ENCODE measurements around the gene CEP131. TPM values are rescaled to one million over a fixed set of nuclear protein-coding genes. Genes with fewer than 3 reads are reported as not detected.
"Not testable (repeated sequence)": the region's sequence is repeated elsewhere in the genome, so short reads cannot be mapped to it uniquely, and the experiment has no call there.

Gene CEP131
- total RNA-seq, 1 donor from 2014 or later = 15.9 TPM

DNA sequence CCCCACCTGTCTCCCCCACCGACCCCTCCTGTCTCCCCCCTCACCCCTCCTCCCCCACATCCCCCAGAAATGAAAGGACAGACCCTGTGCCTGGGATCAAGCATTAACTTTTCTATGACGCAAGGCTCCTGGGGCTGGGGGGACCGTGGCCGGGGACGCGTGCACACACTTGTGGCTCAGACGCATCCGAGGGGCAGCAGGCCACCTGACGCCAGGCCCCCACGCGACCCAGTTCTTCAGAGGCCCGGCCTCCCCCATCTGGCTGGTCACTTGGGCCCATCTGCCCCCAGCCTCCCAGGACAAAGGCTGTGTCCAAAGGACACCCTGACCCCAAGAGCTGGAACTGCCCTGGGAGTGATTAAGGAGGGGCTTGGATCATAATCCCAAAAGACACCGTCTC lies 71.5 kb downstream of the CEP131 start:
- ChIA-PET POLR2A (interaction anchor here (0.6 kb wide), 1 partner anchor 68 kb away, joined by 3 read pairs; no protein-coding TSS in a partner anchor), CTCF (no interaction called here)
- Mint-ChIP-seq H3K4me3 (no peak overlapping the region), H3K27ac (no peak overlapping the region), H3K9me3 (no peaks in the 10 kb centered on the region), H3K36me3 (ENCODE audit: low read depth) (no peaks in the 10 kb centered on the region), H3K27me3 (peaks cover 11% of the 10 kb centered on the region), H3K4me1 (peaks cover 7% of the 10 kb centered on the region)
- TF ChIP-seq CTCF (IDR thresholded peaks at IDR 0.05) = no peak
- no peak for ATAC-seq (ENCODE audit: low read depth)
- no peak for DNase-seq
- intact Hi-C loops (cut with micrococcal nuclease) = loop anchor here (10.0 kb wide), 1 partner anchor 74 kb away; the partner anchor contains the start of gene CEP131

DNA sequence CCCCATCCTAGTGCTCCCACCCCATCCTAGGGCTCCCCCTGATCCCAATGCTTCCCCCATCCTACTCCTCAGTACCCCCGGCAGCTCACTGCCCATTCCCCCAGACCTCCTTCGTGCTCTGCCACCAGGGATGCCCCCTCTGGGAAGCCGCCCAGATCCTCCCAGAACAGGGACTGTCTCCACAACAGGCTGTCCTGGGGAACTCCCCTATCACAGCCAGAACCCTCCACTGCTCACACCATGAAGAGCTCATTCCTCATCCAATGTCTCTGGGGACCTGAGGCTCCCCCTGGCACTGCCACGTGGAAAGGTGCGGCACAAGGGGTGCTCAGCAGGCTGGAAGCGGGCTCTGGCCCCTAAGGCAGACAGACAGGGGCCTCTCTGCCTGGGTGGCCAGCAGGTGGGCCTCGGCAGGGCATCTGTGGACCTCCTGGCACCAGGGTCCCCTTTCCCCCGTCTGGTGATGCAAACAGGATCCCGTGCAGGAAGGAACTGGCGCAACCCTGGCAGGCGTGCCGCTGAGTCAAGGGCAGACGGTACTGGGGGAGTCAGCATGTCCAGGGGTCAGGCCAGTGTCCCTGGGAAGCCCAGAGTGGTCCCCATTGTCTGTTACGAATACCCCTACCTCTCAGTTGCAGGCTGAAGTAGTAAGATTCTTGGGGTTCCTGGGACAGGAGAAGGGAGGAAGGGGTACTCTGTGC lies 72.2 kb downstream of the CEP131 start:
- Mint-ChIP-seq H3K9me3 (no peaks in the 10 kb centered on the region), H3K27ac (no peak overlapping the region), H3K36me3 (ENCODE audit: low read depth) (no peaks in the 10 kb centered on the region), H3K4me1 (peaks cover 7% of the 10 kb centered on the region), H3K4me3 (no peak overlapping the region), H3K27me3 (peaks cover 11% of the 10 kb centered on the region)
- CTCF ChIA-PET = no interaction called here
- intact Hi-C loops (cut with micrococcal nuclease) = loop anchor here (10.0 kb wide), 1 partner anchor 74 kb away; the partner anchor contains the start of gene CEP131
- ATAC-seq (ENCODE audit: low read depth) = no peak
- TF ChIP-seq CTCF (IDR thresholded peaks at IDR 0.05) = no peak
- POLR2A ChIA-PET = no interaction called here
- DNase-seq = no peak

DNA sequence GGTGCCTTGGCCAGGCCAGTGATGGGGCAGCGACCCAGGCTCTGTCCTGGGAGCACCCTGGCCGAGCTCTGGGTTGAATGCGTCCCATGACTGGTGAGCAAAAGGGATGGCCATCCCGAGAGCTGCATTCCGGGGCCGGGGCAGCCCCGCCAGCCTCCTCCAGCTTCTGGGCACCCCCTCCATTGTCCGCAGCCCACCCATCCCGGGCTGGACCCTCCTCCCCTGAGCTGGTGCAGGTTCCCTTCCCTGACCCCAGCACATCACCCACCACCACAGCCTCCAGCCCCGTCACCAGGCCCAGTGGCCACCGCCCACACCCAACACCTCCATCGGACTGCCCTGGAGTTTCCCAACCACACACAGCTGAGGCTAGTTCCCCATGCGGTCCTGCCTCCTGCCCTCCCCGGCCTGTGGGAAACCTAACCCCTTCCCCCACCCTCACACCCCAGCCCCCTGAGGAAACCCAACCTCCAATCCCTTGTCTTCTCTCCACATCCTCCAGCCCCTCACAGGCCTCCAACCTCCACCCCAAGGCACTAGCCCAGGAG lies 73.7 kb downstream of the CEP131 start:
- Mint-ChIP-seq H3K27me3 (peaks cover 11% of the 10 kb centered on the region), H3K9me3 (no peaks in the 10 kb centered on the region), H3K4me3 (no peak overlapping the region), H3K4me1 (peaks cover 7% of the 10 kb centered on the region), H3K27ac (no peak overlapping the region), H3K36me3 (ENCODE audit: low read depth) (no peaks in the 10 kb centered on the region)
- ATAC-seq (ENCODE audit: low read depth) (no peak), DNase-seq (no peak)
- TF ChIP-seq CTCF (IDR thresholded peaks at IDR 0.05) = no peak
- ChIA-PET POLR2A (no interaction called here), CTCF (no interaction called here)
- intact Hi-C loops (cut with micrococcal nuclease) = no loop called here

DNA sequence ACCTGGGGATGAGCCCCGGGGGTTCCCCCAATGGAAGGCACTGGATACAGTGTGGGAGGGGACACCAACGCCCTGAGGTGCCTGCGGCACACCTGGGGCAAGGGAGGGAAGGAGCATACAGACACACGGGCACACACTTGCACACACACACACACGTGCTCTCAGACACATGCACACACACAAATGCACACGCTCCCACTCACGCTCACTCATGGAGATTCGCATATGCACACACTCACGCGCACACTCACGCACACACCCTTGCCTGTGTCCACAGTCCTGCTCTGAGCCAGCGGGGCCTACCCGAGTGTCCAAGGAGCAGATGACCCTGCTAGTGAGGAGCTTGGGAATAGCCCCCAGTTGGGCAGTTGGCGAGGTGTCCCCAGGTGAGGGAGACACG lies 74.2 kb downstream of the CEP131 start:
- H3K27ac Mint-ChIP-seq = no peak overlapping the region
- POLR2A ChIA-PET = no interaction called here
- intact Hi-C loops (cut with micrococcal nuclease) = no loop called here
- peaks cover 11% of the 10 kb centered on the region for H3K27me3 Mint-ChIP-seq
- H3K9me3 Mint-ChIP-seq = no peaks in the 10 kb centered on the region
- no peaks in the 10 kb centered on the region for H3K36me3 Mint-ChIP-seq (ENCODE audit: low read depth)
- peaks cover 7% of the 10 kb centered on the region for H3K4me1 Mint-ChIP-seq
- DNase-seq (no peak), ATAC-seq (ENCODE audit: low read depth) (no peak)
- CTCF ChIA-PET = no interaction called here
- H3K4me3 Mint-ChIP-seq = no peak overlapping the region
- no peak for TF ChIP-seq CTCF (IDR thresholded peaks at IDR 0.05)

DNA sequence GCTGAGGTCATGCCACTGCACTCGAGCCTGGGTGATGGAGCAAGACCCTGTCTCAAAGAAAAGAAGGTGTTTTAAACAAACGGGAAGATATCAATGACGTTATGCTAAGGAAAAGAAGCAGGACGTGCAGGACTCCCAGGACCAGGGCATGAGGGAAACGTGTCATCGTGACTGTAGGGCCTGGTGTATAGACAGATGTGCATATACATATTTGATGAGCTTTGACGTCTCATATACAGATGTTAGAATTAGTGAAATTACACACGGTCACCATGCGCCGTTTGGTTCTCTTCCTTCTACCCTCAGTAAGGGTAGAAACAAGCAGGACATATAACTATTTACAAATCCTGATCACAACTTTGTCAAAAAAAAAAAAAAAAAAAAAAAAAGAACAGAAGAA lies 75.1 kb downstream of the CEP131 start:
- no peak overlapping the region for H3K27ac Mint-ChIP-seq
- ATAC-seq (ENCODE audit: low read depth) (no peak), DNase-seq (no peak)
- H3K36me3 Mint-ChIP-seq (ENCODE audit: low read depth) = no peaks in the 10 kb centered on the region
- intact Hi-C loops (cut with micrococcal nuclease) = no loop called here
- no peak for TF ChIP-seq CTCF (IDR thresholded peaks at IDR 0.05)
- H3K4me1 Mint-ChIP-seq = peaks cover 3% of the 10 kb centered on the region
- CTCF ChIA-PET = no interaction called here
- H3K4me3 Mint-ChIP-seq = no peak overlapping the region
- H3K27me3 Mint-ChIP-seq = peaks cover 11% of the 10 kb centered on the region
- H3K9me3 Mint-ChIP-seq = no peaks in the 10 kb centered on the region
- POLR2A ChIA-PET = no interaction called here

GRCh38 chr17:81146208-81146607 lies 76.6 kb downstream of the CEP131 start:
- H3K4me1 Mint-ChIP-seq; intact Hi-C loops (cut with micrococcal nuclease); H3K27ac Mint-ChIP-seq; H3K4me3 Mint-ChIP-seq; CTCF ChIA-PET; H3K36me3 Mint-ChIP-seq (ENCODE audit: low read depth); ATAC-seq (ENCODE audit: low read depth); H3K9me3 Mint-ChIP-seq; DNase-seq: not testable (repeated sequence)
- peaks cover 13% of the 10 kb centered on the region for H3K27me3 Mint-ChIP-seq
- POLR2A ChIA-PET = interaction anchor here (0.6 to 1.2 kb wide), 3 partner anchors 93 to 350 kb away, joined by 3 to 8 read pairs (median 4); partner anchors contain the start of genes NDUFAF8 and TEPSIN

All from activated B cell treated with CpG ODN at 0.5 μM for 24 hours (primary cell).